Bronchial epithelial cell (primary cell): ENCODE measurements around the gene HMGXB3. TPM values are rescaled to one million over a fixed set of nuclear protein-coding genes. Genes with fewer than 3 reads are reported as not detected.

Experiments
- DNase-seq: peaks from one replicate; pipeline ENCODE4 v3.0.0-alpha.2; 2010; ENCODE audit warnings: low read depth
- FAIRE-seq: peaks from 2 replicates; lab custom pipeline; 2011; peaks lifted over from hg19 to GRCh38; lab: Jason Lieb, UNC
- H3K27me3 ChIP-seq: 2 replicates; pipeline ENCODE4 v1.5.1; 2011; ENCODE audit warnings: low read length; ENCODE audit not compliant: control insufficient read depth, insufficient read depth
- H3K36me3 ChIP-seq: 2 replicates; pipeline ENCODE4 v1.5.1; 2011; ENCODE audit warnings: low read length; ENCODE audit not compliant: control insufficient read depth, insufficient read depth
- H3K4me3 ChIP-seq: 2 replicates; pipeline ENCODE4 v1.5.1; 2011; ENCODE audit warnings: mild to moderate bottlenecking, low read depth, low read length, control low read depth
- total RNA-seq: library from RNA; depleted of rRNA; stranded (reverse); fragments of >200 nt; gene quantifications from 2 replicates; pipeline ENCODE4 v1.2.1, GENCODE V29; 2014
- TF ChIP-seq, protein P1 (sequence below): IDR thresholded peaks from 2 replicates; pipeline ENCODE4 v1.5.1; 2011; ENCODE audit warnings: mild to moderate bottlenecking, moderate library complexity, low read length, control low read depth, inconsistent platforms; ENCODE audit not compliant: insufficient read depth, severe bottlenecking

The HMGXB3 gene
- total RNA-seq, 1 donor from 2014 or later: 22.9 TPM

DNA sequence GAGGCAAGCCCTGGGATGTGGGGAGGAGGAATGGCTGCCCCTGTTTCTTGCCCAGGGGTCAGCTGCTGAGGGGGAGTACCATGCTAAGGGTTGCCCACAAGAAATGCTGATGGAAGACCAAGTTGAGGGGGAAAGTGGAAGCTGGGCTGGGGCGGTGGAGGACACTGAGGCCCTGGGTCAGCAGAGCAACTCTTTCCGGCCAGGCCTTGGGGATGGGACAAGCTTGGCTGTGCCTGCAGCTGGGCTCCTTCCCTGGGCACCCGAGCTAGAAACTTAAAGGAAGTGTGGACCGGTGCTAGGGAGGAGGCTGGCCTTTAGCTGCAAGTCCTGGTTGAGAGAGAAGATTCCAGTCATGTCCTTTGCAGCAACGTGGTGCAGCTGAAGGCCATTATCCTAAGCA lies 63.1 kb downstream of the HMGXB3 start:
- H3K27me3 ChIP-seq: no peaks in the 10 kb centered on the region

DNA sequence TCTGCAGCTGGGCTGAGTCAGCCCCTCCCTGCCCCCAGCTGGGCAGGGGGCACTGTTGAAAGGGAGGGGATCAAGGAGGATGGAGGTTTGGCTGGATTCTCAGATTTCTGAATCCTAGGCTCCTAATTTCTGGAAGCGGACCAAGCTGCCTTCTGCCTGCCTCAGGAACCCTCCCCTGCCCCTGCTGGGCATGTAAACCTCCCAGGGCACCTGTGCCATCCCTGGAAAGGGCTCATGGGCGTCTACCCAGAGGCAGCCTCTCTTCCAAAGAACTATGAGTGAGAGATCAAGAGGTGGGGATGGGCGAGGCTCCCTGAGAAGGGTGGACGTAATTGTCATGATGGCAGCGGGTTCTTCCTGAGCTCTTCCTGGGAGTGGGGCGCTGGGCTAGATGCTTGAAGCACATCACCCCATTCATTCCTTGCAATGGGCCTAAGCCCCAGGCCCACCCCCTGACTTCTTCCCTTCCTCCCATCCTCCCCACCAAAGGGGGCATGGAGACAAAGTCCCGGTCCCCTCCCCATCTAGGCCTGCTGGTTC lies 64.2 kb downstream of the HMGXB3 start:
- FAIRE-seq (no peak), DNase-seq (no peak)
- TF ChIP-seq, protein P1, sequence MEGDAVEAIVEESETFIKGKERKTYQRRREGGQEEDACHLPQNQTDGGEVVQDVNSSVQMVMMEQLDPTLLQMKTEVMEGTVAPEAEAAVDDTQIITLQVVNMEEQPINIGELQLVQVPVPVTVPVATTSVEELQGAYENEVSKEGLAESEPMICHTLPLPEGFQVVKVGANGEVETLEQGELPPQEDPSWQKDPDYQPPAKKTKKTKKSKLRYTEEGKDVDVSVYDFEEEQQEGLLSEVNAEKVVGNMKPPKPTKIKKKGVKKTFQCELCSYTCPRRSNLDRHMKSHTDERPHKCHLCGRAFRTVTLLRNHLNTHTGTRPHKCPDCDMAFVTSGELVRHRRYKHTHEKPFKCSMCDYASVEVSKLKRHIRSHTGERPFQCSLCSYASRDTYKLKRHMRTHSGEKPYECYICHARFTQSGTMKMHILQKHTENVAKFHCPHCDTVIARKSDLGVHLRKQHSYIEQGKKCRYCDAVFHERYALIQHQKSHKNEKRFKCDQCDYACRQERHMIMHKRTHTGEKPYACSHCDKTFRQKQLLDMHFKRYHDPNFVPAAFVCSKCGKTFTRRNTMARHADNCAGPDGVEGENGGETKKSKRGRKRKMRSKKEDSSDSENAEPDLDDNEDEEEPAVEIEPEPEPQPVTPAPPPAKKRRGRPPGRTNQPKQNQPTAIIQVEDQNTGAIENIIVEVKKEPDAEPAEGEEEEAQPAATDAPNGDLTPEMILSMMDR: no peak
- H3K27me3 ChIP-seq: no peaks in the 10 kb centered on the region
- no peaks in the 10 kb centered on the region for H3K36me3 ChIP-seq
- H3K4me3 ChIP-seq: no peak overlapping the region

More for the DNA sequence above, 63.1 kb downstream of the HMGXB3 start:
- DNase-seq (no peak), FAIRE-seq (no peak)
- Histone ChIP-seq H3K36me3 (no peaks in the 10 kb centered on the region), H3K4me3 (no peak overlapping the region)
- TF ChIP-seq, protein P1: no peak

- FAIRE-seq (no peak), DNase-seq (no peak)
- Histone ChIP-seq H3K27me3 (no peaks in the 10 kb centered on the region), H3K36me3 (no peaks in the 10 kb centered on the region), H3K4me3 (no peak overlapping the region)
- TF ChIP-seq, protein P1: no peak
Measured at GRCh38 chr5:150065346-150065745, 64.8 kb downstream of the HMGXB3 start.

- H3K36me3 ChIP-seq: no peaks in the 10 kb centered on the region
- DNase-seq: no peak
- FAIRE-seq: no peak
Measured at GRCh38 chr5:150065886-150066285, 65.3 kb downstream of the HMGXB3 start.

DNA sequence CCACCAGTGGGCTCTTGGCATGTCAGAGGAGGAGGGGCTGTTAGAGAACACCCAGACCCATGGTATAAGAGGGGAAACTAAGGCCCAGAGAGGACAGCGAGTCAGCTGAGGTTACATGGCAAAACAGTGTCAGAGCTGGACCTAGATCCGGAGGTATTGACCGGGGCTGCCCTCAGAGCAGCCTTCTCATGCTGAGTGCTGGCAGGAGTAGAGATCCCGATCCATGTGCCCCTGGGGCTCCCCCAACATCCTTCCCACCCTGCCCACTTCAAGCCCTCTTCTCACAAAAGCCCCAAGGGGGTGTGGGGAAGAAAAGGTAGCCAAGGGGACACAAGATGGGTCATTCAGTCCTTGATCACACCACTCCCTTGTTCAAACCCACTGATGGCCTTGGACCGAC lies 65.9 kb downstream of the HMGXB3 start:
- DNase-seq (no peak), FAIRE-seq (no peak)
- Histone ChIP-seq H3K36me3 (no peaks in the 10 kb centered on the region), H3K4me3 (no peak overlapping the region), H3K27me3 (no peaks in the 10 kb centered on the region)
- TF ChIP-seq, protein P1: no peak

More at GRCh38 chr5:150065886-150066285, 65.3 kb downstream of the HMGXB3 start:
- TF ChIP-seq, protein P1: no peak
- Histone ChIP-seq H3K27me3 (no peaks in the 10 kb centered on the region), H3K4me3 (no peak overlapping the region)

GRCh38 chr5:150066901-150067396 lies 66.4 kb downstream of the HMGXB3 start:
- TF ChIP-seq, protein P1: no peak
- Histone ChIP-seq H3K4me3 (no peak overlapping the region), H3K27me3 (no peaks in the 10 kb centered on the region), H3K36me3 (no peaks in the 10 kb centered on the region)
- FAIRE-seq (peak; percentile 81), DNase-seq (peak; percentile 81)
